Measurements from ENCODE around the gene PFKFB1.
"Not testable (repeated sequence)": the region's sequence is repeated elsewhere in the genome, so short reads cannot be mapped to it uniquely, and the experiment has no call there.

Gene PFKFB1

GRCh38 chrX:54992911-54993622, 921 bp downstream of the PFKFB1 start:
- DNase-seq = no peak

GRCh38 chrX:54991706-54992105, 2.3 kb downstream of the PFKFB1 start:
- DNase-seq = no peak

GRCh38 chrX:54983306-54983705, 10.7 kb downstream of the PFKFB1 start:
- not testable (repeated sequence) for DNase-seq

GRCh38 chrX:54980334-54980733, 13.7 kb downstream of the PFKFB1 start:
- DNase-seq = no peak

GRCh38 chrX:54979432-54979831, 14.6 kb downstream of the PFKFB1 start:
- DNase-seq = no peak

- DNase-seq = no peak
Observed at GRCh38 chrX:54978448-54978847, 15.5 kb downstream of the PFKFB1 start.

- DNase-seq = no peak
Observed at GRCh38 chrX:54977387-54977786, 16.6 kb downstream of the PFKFB1 start.

GRCh38 chrX:54964766-54965497, 29.1 kb downstream of the PFKFB1 start:
- no peak for DNase-seq

GRCh38 chrX:54961750-54962149, 32.2 kb downstream of the PFKFB1 start:
- DNase-seq = no peak

- DNase-seq = no peak
Observed at GRCh38 chrX:54950730-54951375, 43.1 kb downstream of the PFKFB1 start.

- no peak for DNase-seq
Observed at GRCh38 chrX:54945224-54945623, 48.8 kb downstream of the PFKFB1 start.

GRCh38 chrX:54944816-54945215, 49.2 kb downstream of the PFKFB1 start:
- DNase-seq = no peak

- no peak for DNase-seq
Observed at GRCh38 chrX:54937416-54937815, 56.6 kb downstream of the PFKFB1 start.

- DNase-seq = no peak
Observed at GRCh38 chrX:54935306-54935705, 58.7 kb downstream of the PFKFB1 start.

- no peak for DNase-seq
Observed at GRCh38 chrX:54934890-54935289, 59.1 kb downstream of the PFKFB1 start.

- DNase-seq = no peak
Observed at GRCh38 chrX:54934058-54934457, 59.9 kb downstream of the PFKFB1 start.

GRCh38 chrX:54933150-54933826, 60.7 kb downstream of the PFKFB1 start:
- no peak for DNase-seq

- no peak for DNase-seq
Observed at GRCh38 chrX:54931107-54931506, 62.9 kb downstream of the PFKFB1 start.

GRCh38 chrX:54930291-54931049, 63.5 kb downstream of the PFKFB1 start:
- no peak for DNase-seq

GRCh38 chrX:54928876-54929275, 65.1 kb downstream of the PFKFB1 start:
- no peak for DNase-seq

GRCh38 chrX:54926978-54927377, 67.0 kb downstream of the PFKFB1 start:
- DNase-seq = no peak

GRCh38 chrX:54923376-54923775, 70.6 kb downstream of the PFKFB1 start:
- no peak for DNase-seq

- no peak for DNase-seq
Observed at GRCh38 chrX:54922547-54922946, 71.4 kb downstream of the PFKFB1 start.
